GM19438 (cell line): Measurements from ENCODE around the gene DLD.
A peak's percentile ranks its signal among the peaks of the same experiment; 100 is the strongest.
"Not testable (repeated sequence)": the region's sequence is repeated elsewhere in the genome, so short reads cannot be mapped to it uniquely, and the experiment has no call there.

ENCODE experiments used
- ATAC-seq: cut with Tn5 transposase; IDR thresholded peaks from one replicate; pipeline ENCODE4 v1.9.1; 2021; ENCODE audit warnings: low read depth; ENCODE audit not compliant: unreplicated experiment

DLD gene

DNA sequence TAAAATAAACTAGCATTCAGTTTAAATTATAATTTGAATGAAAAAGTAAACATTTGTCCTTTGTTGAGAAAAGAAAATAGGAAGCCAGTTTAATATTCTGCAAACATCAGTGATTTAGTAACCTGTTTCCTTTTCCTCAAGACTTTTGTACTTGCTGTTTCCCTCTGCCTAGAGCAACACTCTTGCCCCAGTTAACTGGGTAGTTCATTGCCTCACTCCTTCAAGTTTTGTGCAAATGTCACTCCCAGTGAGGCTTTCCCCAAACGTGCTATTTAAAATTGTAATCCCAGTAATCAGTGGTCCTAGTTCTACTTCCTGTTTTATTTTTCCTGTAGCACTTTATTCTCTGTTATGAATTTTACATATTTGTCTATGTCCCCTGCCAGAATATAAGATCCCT, 23.8 kb downstream of the DLD start:
- no peak for ATAC-seq

DNA sequence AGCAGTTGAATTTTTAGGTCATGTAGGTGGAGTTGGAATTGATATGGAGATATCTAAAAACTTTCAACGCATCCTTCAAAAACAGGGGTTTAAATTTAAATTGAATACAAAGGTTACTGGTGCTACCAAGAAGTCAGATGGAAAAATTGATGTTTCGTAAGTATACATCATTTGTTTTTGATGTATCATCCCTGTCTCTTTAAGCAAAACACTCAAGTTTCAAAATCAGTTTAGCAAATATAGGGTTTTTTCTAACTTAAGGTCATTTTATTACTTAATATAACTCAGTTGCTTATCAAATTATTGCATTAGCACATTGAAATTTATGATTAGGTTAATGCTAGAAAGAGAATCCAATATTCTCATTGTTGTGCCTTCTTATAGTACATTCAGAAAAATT, 24.6 kb downstream of the DLD start:
- no peak for ATAC-seq

DNA sequence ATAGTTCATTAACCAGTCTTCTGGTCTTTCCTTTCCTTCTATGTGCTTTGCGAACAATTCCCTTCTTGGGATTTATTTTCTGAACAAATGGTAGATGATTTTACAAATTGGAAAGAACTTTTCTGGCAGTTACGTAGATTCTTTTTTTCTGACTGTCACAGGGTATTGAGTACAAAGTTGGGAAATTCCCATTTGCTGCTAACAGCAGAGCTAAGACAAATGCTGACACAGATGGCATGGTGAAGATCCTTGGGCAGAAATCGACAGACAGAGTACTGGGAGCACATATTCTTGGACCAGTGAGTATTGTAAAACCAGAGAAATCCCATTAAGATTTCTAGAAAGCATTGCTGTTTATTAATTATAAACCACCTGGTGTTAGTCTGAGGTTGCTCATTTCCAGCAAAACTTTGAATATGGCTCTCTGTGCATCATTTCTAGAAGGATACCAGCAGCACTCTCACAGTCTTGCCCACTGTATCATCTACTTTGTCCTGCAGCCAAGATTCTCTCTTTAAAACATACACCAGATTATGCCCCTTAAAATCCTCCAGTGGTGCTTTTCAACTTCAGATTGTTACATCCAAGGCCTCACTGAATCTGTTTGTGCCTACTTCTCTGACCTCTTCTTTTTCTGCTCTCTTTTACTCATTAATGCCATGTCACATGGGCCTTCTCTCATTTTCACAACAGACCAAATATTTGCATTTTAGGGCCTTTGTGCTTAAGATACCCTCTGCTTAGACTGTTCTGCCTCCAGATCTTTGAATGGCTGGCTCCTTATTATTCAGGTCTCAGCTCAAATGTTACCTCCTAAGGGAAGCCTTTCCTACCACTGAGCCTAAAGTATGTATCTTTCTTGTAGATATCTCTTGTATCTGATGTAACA, 27.0 kb downstream of the DLD start:
- peak; percentile 75 for ATAC-seq

DNA sequence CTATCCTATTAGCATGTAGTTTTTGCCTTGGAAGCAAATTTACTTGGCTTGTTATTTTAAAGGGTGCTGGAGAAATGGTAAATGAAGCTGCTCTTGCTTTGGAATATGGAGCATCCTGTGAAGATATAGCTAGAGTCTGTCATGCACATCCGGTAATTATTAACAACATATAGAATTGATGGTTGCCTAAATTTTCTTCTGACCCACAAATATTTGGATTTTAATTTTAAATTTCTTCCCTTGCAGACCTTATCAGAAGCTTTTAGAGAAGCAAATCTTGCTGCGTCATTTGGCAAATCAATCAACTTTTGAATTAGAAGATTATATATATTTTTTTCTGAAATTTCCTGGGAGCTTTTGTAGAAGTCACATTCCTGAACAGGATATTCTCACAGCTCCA, 28.0 kb downstream of the DLD start:
- no peak for ATAC-seq

DNA sequence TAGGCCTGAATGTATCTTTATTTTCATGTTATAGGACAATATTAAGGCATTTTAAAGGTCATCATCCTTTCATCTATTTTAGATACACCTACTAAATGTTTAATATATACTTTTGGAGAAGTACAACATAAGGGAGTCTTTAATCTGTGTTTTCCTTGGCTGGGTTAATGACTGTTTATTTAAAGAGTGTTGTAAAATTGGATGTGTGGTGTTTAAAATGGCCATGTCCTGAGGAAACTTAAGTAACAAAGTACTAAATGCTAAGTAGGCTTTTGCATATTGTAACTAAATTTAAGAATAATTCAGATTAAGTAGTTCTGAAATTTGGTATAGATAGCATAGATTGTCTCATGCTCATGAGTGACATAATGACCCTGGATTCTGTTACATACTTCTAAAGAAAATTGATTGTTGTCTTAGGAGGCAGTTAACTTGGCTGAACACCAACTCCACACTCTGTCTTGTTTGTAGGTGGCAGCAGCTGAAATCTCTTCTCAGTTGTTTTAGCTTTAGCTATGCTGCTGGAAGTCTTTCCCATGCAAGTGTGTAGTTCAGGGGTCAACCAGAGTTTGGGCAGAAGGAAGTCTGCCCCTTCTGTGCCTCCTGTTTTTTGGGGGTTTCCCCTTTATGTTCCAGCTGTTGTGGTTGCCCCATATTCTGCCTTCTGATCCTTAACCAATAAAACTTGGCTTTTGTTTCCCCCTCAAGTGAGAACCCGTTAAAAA, 29.2 kb downstream of the DLD start:
- ATAC-seq, result no peak

DNA sequence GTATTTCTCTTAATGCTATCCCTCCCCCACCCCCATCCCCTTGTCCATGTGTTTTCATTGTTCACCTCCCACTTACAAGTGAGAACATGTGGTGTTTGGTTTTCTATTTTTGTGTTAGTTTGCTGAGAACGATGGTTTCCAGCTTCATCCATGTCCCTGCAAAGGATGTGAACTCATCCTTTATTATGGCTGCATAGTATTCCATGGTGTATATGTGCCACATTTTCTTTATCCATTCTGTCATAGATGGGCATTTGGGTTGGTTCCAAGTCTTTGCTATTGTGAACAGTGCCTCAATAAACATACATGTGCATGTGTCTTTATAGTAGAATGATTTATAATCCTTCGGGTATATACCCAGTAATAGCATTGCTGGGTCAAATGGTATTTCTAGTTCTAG, 30.8 kb downstream of the DLD start:
- not testable (repeated sequence) for ATAC-seq

DNA sequence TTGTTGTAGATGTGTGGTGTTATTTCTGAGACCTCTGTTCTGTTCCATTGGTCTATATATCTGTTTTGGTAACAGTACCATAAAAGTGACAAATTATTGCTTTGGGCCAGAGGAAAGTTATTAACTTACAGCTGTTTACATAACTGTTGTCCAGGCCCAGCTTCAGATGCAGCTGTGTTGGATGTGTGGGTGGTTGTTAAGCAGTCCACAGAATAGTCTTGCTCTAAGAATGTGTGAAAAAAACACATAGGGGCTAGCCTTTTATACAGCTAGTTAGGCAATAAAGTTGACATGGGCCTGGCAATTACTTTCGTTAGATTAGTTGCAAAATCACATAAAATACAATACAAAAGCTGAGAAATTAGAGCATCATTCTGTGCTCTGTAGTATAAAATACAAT, 31.9 kb downstream of the DLD start:
- no peak for ATAC-seq

DNA sequence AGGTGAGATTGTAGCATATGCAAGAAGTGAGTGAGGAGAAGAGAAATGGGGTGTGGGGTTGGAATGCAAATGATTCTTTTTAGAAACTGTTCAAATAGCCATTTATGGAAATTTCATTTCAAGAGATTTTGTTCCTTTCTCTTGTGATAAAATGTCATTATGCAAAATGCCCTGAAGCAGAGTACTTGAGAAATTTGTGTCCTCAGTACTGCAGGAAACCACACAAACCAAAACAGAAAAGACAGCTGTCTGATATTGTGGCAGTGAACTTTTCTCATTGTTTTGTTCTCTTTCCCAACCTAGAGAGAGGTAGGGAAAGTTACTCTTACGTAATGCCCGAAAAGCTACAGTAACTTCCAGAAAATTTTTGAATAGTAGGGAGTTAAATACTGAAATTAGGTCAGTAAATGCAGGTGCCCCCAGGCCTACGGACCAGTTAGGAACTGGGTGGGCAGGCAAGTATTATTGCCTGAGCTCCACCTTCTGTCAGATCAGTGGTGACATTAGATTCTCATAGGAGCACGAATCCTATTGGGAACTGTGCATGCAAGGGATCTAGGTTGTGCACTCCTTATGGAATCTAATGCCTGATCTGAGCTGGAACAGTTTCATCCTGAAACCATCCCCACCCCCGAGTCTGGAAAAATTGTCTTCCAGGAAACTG, 34.0 kb downstream of the DLD start:
- ATAC-seq, result peak; percentile 92

DNA sequence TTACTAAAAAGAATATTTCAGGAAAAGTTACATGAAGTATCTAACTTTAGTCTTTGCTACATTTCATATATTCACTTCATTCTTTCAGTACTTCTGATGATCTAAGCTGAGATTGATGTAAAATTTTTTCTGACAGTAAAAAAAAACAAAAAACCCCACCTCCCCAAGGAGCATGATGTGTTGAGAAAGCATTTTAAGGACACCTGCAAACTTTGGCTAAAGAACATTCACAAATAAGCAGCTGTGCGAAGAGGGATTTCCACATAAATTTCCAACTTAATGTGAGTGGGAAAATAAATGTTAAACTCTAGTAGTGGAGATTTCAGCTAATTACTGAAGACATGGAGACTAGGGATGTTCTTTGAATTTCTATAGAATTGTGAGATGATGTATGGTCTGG, 35.5 kb downstream of the DLD start:
- no peak for ATAC-seq

DNA sequence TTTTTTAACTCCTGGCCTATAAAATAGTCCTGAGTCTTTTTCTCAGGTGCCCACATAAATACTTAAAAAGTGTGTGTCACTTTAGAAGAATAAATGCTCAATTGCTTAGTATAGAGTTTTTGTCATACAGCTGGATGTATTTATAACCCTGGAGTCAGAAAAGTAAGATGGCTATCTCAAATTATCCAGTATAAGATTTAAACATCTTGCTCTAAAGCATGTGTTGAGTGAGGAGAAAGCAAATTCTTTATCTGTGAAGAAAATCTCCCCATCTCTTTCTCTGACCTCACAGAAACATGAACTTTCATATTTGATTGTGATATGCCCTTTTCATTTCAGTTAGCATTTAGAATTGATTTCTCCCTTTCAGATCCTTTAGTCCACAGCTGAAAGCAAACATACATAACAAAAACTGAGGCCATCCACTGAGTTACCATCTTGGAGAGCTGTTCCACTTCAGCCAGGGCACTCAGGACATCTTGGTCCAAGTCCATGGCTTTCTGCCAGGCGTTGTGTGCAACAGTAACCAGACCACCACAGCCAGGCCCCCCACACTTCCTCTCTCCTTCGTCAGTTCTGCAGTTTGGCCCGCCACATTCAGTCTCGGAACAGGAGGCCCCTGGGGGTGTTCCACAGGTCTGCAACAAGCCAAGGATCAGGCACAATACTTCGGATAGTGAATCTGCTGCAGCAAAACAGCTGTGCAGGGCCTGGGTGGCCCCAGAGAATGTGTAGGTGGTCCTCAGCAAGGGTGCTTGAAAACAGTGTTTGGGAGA, 40.9 kb downstream of the DLD start:
- no peak for ATAC-seq

DNA sequence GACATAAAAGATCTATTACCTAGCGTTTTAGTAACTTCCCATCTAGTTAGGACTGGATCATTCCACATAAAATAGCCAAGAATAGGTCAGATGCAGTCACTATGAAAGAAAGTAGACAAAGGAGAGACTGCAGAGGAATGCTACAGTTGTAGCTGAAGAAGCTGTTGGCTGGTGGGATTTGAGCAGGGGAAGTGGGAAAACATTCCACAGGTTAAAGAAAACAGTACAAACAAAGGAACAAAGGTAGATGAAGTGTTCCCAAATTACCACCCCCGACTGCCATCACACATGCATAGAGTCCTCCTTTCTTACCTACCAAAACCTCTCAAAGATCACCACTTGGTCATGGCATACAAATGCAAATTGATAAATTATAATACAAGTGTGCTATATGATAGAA, 41.8 kb downstream of the DLD start:
- ATAC-seq, result no peak

DNA sequence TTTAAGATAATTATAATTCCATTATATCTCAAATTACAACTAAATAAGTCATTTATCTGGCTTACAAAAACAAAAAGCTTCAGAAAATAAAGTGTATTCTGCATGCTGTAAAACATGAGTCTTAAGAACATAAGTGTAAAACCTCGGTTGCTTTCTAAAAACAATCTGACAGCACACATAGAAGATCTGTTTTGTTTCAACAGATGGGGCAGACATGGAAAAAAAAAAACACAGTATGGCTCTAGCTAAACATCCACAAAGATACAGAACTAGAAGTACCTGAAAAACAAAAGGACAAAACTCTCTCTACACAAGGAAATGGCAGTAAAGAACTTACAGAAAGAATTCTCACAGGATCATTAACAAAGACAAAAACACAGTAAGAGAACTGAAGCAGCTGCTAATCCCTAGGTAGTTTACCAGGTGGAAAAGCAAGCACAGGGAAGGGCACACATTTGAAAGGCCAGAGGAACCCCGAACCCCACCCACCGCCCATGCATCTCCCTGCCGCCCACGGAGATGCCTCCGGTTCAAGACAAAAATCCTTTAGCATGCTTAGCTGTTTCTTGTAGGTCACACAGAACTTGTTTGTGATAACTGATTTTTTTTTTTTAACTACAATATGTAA, 42.5 kb downstream of the DLD start:
- ATAC-seq, result no peak

DNA sequence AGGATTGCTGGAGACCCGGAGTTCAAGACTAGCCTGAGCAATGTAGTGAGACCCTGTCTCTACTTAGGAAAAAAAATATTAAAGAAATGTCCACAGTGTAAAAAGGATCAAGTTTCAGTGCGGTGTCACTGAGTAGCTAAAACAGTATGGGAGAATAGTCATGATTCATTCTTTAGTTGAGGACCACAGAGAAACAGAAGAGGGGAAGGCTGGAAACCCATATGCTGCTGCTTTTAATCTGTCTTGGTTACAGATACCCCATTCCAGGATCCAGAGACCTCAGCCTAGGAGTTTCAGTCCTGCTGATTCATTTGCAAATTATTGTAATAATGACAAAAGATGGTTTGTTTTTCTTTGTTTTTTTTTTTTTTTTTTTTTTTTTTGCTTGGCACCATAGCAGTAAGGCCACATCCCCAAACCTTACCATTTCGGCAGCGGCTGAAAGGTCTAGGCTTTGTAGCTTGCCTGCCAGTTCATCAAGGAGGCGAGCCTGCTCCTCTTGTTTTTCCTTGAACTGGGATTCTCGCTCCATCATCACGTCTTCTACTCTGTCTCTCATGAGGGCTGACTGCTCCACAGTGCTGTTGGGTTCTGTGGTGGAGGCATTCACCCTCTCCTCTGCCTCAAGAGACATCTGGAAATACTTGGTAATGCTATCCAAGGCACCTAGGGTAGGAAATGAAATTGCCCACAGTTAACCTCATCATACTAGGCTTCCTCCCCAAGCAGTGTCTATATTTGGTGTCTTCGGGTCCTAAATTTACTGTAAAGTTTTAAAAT, 44.2 kb downstream of the DLD start:
- no peak for ATAC-seq

DNA sequence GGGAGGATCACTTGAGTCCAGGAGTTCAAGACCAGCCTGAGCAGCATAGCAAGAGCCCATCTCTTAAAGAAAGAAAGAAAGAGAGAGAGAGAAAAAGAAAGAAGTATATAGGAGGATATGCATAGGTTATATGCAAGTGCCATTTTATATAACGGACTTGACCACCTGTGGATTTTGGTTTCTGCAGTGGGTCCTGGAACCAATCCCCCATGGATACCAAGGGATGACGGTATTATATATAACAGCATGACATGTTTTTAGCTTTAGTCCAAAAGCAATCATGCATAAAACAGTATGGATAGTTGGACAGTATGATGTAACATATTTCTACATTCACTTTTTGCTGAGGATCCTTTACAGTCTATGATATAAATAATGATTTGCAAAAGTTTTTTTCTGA, 45.3 kb downstream of the DLD start:
- no peak for ATAC-seq

DNA sequence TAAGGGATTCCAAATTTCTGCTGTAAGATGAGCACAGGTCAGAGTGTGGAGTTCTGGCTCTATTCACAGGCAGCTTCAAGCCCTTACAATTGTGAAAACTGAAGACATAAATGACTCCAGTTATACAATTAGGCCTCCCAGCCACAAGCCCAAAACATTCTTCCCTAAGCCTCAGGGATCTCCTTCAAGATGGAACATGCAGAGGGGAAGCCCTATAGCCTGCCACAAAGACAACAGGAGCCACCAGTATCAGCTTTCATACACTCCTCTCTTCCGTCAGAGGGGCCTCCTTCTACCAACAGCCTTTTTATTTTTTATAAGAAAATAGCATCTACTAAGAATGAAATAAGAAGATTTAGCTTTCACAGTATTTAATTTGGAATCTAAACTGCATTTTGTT, 46.5 kb downstream of the DLD start:
- no peak for ATAC-seq

DNA sequence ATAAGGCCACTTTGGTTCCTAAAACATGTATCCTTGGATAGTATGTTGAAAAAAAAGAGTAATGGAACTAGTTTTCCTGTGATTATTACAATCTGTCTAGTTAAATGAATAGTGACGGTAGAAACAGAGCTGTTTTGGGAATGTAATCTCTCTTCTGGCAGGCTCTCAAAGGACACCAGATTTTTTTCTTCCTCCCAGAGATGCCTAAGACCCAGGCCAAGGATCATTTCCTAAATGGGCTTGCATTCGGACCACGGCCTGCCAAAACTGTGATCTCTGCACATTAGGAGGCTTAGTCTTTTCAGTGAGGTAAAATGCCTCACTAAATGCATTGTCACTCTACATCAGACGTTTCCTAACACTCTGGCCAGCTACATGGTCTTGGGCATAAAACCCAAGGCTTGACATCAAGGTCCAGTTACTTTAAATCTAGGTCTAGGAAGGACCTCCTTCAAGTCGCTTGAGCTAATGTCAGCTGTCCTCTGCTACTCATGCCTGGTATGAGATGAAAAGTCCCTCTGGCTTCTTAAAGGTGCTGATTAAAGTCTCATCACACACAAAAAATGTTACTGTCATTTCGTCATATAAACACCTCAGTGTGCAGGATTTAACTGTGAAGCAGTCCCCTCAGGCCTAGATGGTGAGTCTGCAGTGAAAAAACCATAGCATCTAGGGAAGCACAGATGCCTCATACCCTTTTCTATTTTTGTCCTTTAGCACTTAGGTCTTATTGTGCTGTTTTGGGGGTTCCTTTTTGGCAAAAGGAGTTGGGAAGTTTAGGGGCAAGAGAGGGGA, 47.7 kb downstream of the DLD start:
- no peak for ATAC-seq

DNA sequence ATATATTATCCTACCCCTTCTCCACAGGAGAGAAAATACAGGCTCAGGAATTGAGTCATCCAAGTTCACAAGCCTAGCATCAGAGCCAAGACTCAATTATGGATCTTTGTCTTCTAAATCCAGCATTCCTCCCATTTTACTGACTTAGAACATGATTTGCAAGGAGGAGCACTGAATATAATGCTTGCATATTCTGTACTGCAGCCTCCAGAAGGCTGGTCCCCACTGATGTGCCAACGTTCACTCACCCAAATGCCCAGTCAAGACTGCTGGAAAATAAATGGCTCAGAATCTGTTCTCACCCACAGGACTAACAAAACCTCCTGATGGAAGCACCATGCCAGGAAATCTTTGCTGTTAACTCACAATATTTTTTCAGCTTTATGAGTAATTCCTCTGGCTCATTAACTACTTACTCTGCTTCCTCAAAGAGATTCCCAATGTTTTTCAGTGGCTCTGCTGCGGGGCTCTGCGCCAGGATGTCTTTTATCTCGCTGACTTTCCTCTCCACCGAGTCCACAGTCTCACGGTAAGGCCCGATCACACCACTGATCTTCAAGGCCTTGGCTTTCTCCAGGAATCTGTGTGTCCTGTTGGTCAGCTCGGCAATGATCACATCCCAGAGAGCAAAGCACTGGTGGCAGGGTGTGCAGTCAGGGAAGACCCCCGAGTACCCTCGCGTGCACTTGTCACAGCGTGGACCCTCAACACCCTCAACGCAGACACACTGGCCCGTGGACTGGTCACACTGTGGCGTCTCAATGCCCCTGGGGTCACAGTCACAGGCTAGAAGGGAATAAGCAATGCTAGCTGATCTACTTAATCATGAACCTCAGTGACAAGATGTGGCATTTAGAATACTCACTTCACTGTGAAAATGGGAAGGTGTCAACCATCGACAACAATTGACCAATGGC, 48.8 kb downstream of the DLD start:
- ATAC-seq, result no peak

DNA sequence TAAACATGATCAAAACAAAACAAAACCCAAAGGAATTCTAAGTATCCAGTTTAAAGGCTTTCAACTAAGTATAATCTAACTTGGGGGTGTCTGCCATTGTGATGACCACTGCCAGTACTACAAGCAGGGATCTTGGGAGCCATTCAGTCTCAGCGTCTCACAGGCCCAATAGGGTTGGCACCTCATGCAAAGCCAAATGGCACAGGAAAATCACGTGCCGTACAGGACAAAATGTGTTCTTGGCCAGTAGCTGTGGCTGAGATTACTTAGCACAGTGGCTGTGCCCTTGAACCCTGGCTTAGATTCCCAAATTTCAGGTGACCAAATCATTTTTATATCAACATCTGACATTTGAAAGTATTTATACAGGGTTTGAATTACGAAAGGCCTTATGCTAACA, 50.0 kb downstream of the DLD start:
- ATAC-seq, result no peak
